Thyroid gland (tissue), 4 donors: Measurements from ENCODE around the gene HCK. TPM values are rescaled to one million over a fixed set of nuclear protein-coding genes. Genes with fewer than 3 reads are reported as not detected.

ENCODE experiments used
- DNase-seq, 2 donors: peaks; one replicate each; pipeline ENCODE4 v3.0.0-alpha.2; 2019
- H3K27ac ChIP-seq, 3 donors: fragments of 200-600 bp; sonication (generic); 1 replicate in 2 of 3; 2 replicates in 1 of 3; pipeline ENCODE4 v1.5.1; 2016 to 2019; ENCODE audit warnings: mild to moderate bottlenecking in 1 of 3, moderate library complexity in 1 of 3
- H3K27me3 ChIP-seq: fragments of 200-600 bp; sonication (generic); one replicate; pipeline ENCODE4 v1.5.1; 2019
- H3K36me3 ChIP-seq, 2 donors: fragments of 200-600 bp; sonication (generic); one replicate each; pipeline ENCODE4 v1.5.1; 2016 to 2019
- H3K4me1 ChIP-seq, 2 donors: fragments of 200-600 bp; sonication (generic); one replicate each; pipeline ENCODE4 v1.5.1; 2017 to 2019
- H3K4me3 ChIP-seq, 3 donors: fragments of 200-600 bp; sonication (generic); replicated peaks in 1 of 3; 1 replicate in 2 of 3; 2 replicates in 1 of 3; pipeline ENCODE4 v1.5.1; 2016; ENCODE audit warnings: mild to moderate bottlenecking in 1 of 3
- H3K9me3 ChIP-seq: fragments of 200-600 bp; sonication (generic); one replicate; pipeline ENCODE4 v1.5.1; 2017
- POLR2A ChIP-seq, 2 donors: fragments of 450-650 bp; IDR thresholded peaks; one replicate each; pipeline ENCODE4 v1.6.1; 2017; ENCODE audit warnings: antibody characterized with exemption in 2 of 2, mild to moderate bottlenecking in 2 of 2, moderate library complexity in 1 of 2
- WGBS, 2 donors: methylation state at CpG; one replicate each; pipeline ENCODE4 v1.1.5; 2017; 5-methylcytosine and 5-hydroxymethylcytosine counted together
- intact Hi-C: fragments of 100-400 bp; cut with DNase I; formaldehyde crosslinking; loops from one replicate; pipeline ENCODE4 v1.15.1; 2023
- total RNA-seq, 4 donors: library from RNA; depleted of rRNA; stranded (reverse); fragments of >200 nt; gene quantifications; one replicate each; pipeline ENCODE4 v1.2.3, GENCODE V29; 2016
- TF ChIP-seq, protein P1 (sequence below), 6 experiments: fragments of 200-600 bp in 3 of 6; fragments of 450-650 bp in 3 of 6; sonication (generic) in 3 of 6; IDR thresholded peaks; one replicate each; pipeline ENCODE4 v1.5.1; 2016 to 2019; ENCODE audit warnings: antibody characterized with exemption in 6 of 6, mild to moderate bottlenecking in 2 of 6, inconsistent platforms in 1 of 6, moderate library complexity in 1 of 6

HCK gene
- total RNA-seq: 1 to 10 TPM; 3.1 to 5.9 (median 4.8) TPM

DNA sequence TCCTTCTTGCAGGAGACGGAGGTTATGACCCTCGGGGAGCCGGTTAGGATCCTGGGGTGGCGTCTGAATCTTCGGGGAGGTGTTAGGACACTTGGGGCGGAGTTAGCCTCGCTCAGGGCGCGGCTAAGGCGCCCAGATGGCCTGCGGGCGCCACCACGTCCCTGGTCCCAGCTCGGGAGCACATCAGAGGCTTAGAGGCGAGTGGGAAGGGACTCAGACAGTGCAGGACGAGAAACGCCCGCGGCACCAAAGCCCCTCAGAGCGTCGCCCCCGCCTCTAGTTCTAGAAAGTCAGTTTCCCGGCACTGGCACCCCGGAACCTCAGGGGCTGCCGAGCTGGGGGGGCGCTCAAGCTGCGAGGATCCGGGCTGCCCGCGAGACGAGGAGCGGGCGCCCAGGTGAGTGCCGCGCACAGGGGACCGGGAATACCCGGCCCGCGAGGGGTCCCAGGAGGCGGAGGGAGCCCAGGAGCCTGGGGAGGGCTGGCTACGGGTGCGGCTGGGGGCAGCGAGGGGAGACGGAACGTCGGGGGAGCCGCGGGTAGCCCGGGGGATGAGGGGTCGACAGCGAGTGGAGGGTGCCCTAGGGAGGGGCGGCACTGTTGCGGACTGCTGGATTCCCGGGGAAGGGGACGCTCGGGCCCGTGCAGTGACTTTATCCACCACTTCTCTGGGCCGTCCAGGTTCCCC, at the start of gene HCK:
Gene HCK, plus strand, starts transcription at position 153 of the 688 bp plus-strand sequence.
- no peak for DNase-seq
- no peaks in the 10 kb centered on the region for H3K9me3 ChIP-seq
- H3K27me3 ChIP-seq: peaks cover 17% of the 10 kb centered on the region
- WGBS, 2 donors: 2 to 3% methylated on average over 22 to 38 of the region's 58 CpGs
- H3K36me3 ChIP-seq: no peaks in the 10 kb centered on the region
- no peak for TF ChIP-seq POLR2A (IDR thresholded peaks at IDR 0.05)
- TF ChIP-seq, protein P1, sequence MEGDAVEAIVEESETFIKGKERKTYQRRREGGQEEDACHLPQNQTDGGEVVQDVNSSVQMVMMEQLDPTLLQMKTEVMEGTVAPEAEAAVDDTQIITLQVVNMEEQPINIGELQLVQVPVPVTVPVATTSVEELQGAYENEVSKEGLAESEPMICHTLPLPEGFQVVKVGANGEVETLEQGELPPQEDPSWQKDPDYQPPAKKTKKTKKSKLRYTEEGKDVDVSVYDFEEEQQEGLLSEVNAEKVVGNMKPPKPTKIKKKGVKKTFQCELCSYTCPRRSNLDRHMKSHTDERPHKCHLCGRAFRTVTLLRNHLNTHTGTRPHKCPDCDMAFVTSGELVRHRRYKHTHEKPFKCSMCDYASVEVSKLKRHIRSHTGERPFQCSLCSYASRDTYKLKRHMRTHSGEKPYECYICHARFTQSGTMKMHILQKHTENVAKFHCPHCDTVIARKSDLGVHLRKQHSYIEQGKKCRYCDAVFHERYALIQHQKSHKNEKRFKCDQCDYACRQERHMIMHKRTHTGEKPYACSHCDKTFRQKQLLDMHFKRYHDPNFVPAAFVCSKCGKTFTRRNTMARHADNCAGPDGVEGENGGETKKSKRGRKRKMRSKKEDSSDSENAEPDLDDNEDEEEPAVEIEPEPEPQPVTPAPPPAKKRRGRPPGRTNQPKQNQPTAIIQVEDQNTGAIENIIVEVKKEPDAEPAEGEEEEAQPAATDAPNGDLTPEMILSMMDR (IDR thresholded peaks at IDR 0.05): no peak
- intact Hi-C loops: no loop called here
- peak within 1 kb of the TSS in 1 of 3 donors; percentile 6 for H3K4me3 ChIP-seq
- peaks cover 6 to 13% of the 10 kb centered on the region in 2 donors for H3K4me1 ChIP-seq
- H3K27ac ChIP-seq: no peak within 1 kb of the TSS

DNA sequence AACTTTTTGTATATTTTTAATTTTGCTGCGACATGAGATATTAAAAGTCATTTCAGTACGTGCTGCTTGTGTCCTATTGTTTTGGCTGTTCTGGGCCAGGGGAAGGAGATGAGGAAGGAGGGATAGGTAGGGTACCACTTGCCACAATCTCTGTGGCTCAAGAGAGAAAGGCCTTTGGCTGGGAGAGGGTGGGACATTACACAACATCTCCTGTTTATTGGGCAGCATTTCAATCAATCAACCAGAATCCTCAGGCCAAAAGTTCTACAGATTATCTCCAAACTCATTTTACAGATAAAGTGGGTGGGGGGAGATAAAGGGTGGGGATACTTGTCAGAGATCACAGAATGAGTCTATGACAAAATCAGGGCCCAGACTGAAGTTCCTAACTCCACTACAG, 48.7 kb upstream of the HCK start:
- 73 to 75% methylated on average over 2 of the region's 2 CpGs for WGBS, 2 donors
- H3K9me3 ChIP-seq: no peaks in the 10 kb centered on the region
- DNase-seq: no peak
- TF ChIP-seq, protein P1 (IDR thresholded peaks at IDR 0.05): no peak
- no peak for TF ChIP-seq POLR2A (IDR thresholded peaks at IDR 0.05)
- H3K4me1 ChIP-seq: peaks cover 0 to 10% of the 10 kb centered on the region in 2 donors
- intact Hi-C loops: no loop called here
- H3K27me3 ChIP-seq: no peaks in the 10 kb centered on the region
- H3K36me3 ChIP-seq: no peaks in the 10 kb centered on the region
- H3K4me3 ChIP-seq: no peak overlapping the region
- H3K27ac ChIP-seq: no peak overlapping the region

DNA sequence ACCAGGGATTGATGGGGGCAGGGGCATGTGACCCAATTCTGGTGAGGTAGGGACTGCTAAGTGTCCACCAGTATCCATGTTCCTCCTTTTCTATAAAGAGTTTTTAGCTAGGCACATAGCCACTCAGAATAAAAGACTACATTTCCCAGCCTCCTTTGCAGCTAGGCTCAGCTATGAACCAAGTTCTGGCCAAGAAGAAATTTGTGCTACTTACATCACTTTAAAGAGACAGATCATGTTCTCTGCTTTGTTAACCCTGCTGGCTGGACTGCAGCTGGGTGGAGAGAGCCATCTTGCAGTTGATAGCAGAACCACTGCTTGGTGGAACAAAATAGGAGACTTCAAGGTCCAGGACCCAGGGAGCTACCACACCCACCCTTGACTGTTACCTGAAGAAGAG, 47.1 kb upstream of the HCK start:
- no peak for DNase-seq
- Histone ChIP-seq H3K4me1 (peaks cover 0 to 17% of the 10 kb centered on the region in 2 donors), H3K9me3 (no peaks in the 10 kb centered on the region), H3K36me3 (no peaks in the 10 kb centered on the region), H3K27me3 (no peaks in the 10 kb centered on the region), H3K4me3 (no peak overlapping the region), H3K27ac (no peak overlapping the region)
- TF ChIP-seq POLR2A (IDR thresholded peaks at IDR 0.05): no peak
- TF ChIP-seq, protein P1 (IDR thresholded peaks at IDR 0.05): no peak
- intact Hi-C loops: no loop called here

DNA sequence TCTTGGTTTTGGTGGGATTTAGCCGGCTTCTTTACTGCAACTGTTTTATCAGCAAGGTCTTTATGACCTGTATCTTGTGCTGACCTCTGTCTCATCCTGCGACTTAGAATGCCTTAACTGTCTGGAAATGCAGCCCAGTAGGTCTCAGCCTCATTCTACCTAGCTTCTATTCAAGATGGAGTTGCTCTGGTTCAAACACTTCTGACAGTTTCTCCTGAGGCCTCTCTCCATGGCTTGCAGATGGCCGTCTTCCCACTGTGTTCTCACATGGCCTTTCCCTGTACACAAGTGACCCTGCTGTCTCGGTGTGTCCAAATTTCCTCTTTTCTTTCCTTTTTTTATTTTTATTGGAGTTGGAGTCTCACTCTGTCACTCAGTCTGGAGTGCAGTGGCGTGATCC, 46.0 kb upstream of the HCK start:
- intact Hi-C loops: no loop called here
- Histone ChIP-seq H3K4me1 (peaks cover 0 to 17% of the 10 kb centered on the region in 2 donors), H3K27me3 (no peaks in the 10 kb centered on the region), H3K36me3 (no peaks in the 10 kb centered on the region), H3K9me3 (no peaks in the 10 kb centered on the region), H3K27ac (no peak overlapping the region), H3K4me3 (no peak overlapping the region)
- WGBS, 2 donors: 84 to 85% methylated on average over 5 of the region's 5 CpGs
- TF ChIP-seq, protein P1 (IDR thresholded peaks at IDR 0.05): no peak
- no peak for TF ChIP-seq POLR2A (IDR thresholded peaks at IDR 0.05)
- no peak for DNase-seq
